ENCODE results near the gene SP6.

Gene SP6

GRCh38 chr17:47810200-47810821 is 40.7 kb downstream of the SP6 start:
- peak; percentile 65 for DNase-seq

- DNase-seq, result peak; percentile 54
Measured at GRCh38 chr17:47808830-47809480, 42.0 kb downstream of the SP6 start.

- DNase-seq, result peak; percentile 55
Measured at GRCh38 chr17:47808036-47808829, 42.7 kb downstream of the SP6 start.

GRCh38 chr17:47807421-47807820 is 43.5 kb downstream of the SP6 start:
- peak; percentile 31 for DNase-seq

- DNase-seq, result no peak
Measured at GRCh38 chr17:47806913-47807255, 44.1 kb downstream of the SP6 start.

- DNase-seq, result peak; percentile 31
Measured at GRCh38 chr17:47806026-47806912, 44.7 kb downstream of the SP6 start.

GRCh38 chr17:47804461-47804860 is 46.5 kb downstream of the SP6 start:
- peak; percentile 50 for DNase-seq

GRCh38 chr17:47803751-47804150 is 47.2 kb downstream of the SP6 start:
- DNase-seq, result peak; percentile 42

GRCh38 chr17:47803201-47803600 is 47.8 kb downstream of the SP6 start:
- DNase-seq, result peak; percentile 30

GRCh38 chr17:47802341-47803022 is 48.5 kb downstream of the SP6 start:
- peak; percentile 82 for DNase-seq

- peak; percentile 50 for DNase-seq
Measured at GRCh38 chr17:47801906-47802305, 49.1 kb downstream of the SP6 start.

- peak; percentile 33 for DNase-seq
Measured at GRCh38 chr17:47801176-47801765, 49.7 kb downstream of the SP6 start.

- peak; percentile 59 for DNase-seq
Measured at GRCh38 chr17:47800686-47801085, 50.3 kb downstream of the SP6 start.

GRCh38 chr17:47797797-47798196 is 53.2 kb downstream of the SP6 start:
- no peak for DNase-seq

Measured in activated effector memory CD4-positive, alpha-beta T cell treated with anti-CD3 and anti-CD28 coated beads, Interleukin-2, amount 50 U/mL, for 16 hours (primary cell).